LoVo (cell line): Measurements from ENCODE around the gene CASK.
"Not testable (repeated sequence)": the region's sequence is repeated elsewhere in the genome, so short reads cannot be mapped to it uniquely, and the experiment has no call there.

Source experiments
- DNase-seq: peaks from one replicate; pipeline ENCODE4 v3.0.0-alpha.2; 2016; ENCODE audit warnings: low spot score

Gene CASK

GRCh38 chrX:41621222-41621723 lies 302.1 kb downstream of the CASK start:
- DNase-seq = no peak

- DNase-seq = no peak
Measured at GRCh38 chrX:41619221-41619620, 304.1 kb downstream of the CASK start.

- DNase-seq = no peak
Measured at GRCh38 chrX:41616935-41617334, 306.4 kb downstream of the CASK start.

- DNase-seq = no peak
Measured at GRCh38 chrX:41616255-41616654, 307.1 kb downstream of the CASK start.

- DNase-seq = no peak
Measured at GRCh38 chrX:41608244-41608643, 315.1 kb downstream of the CASK start.

- DNase-seq = no peak
Measured at GRCh38 chrX:41607264-41607832, 316.0 kb downstream of the CASK start.

GRCh38 chrX:41606057-41606456 lies 317.3 kb downstream of the CASK start:
- not testable (repeated sequence) for DNase-seq

- DNase-seq = no peak
Measured at GRCh38 chrX:41604766-41605543, 318.4 kb downstream of the CASK start.

GRCh38 chrX:41604177-41604576 lies 319.2 kb downstream of the CASK start:
- no peak for DNase-seq

GRCh38 chrX:41603596-41603995 lies 319.8 kb downstream of the CASK start:
- DNase-seq = no peak

- no peak for DNase-seq
Measured at GRCh38 chrX:41602816-41603345, 320.5 kb downstream of the CASK start.

GRCh38 chrX:41600291-41600690 lies 323.1 kb downstream of the CASK start:
- DNase-seq = no peak

- no peak for DNase-seq
Measured at GRCh38 chrX:41599507-41599906, 323.8 kb downstream of the CASK start.

GRCh38 chrX:41596596-41596995 lies 326.8 kb downstream of the CASK start:
- no peak for DNase-seq

- DNase-seq = no peak
Measured at GRCh38 chrX:41594634-41595033, 328.7 kb downstream of the CASK start.

GRCh38 chrX:41591906-41592305 lies 331.4 kb downstream of the CASK start:
- DNase-seq = no peak

GRCh38 chrX:41590641-41591040 lies 332.7 kb downstream of the CASK start:
- DNase-seq = no peak

- peak; percentile 10 for DNase-seq
Measured at GRCh38 chrX:41589634-41590270, 333.6 kb downstream of the CASK start.

GRCh38 chrX:41588271-41588670 lies 335.1 kb downstream of the CASK start:
- no peak for DNase-seq

GRCh38 chrX:41580423-41581064 lies 342.8 kb downstream of the CASK start:
- no peak for DNase-seq

GRCh38 chrX:41563876-41564275 lies 359.5 kb downstream of the CASK start:
- DNase-seq = no peak

GRCh38 chrX:41561045-41561444 lies 362.3 kb downstream of the CASK start:
- no peak for DNase-seq
